ENCODE measurements around the gene CCNY.

CCNY gene

DNA sequence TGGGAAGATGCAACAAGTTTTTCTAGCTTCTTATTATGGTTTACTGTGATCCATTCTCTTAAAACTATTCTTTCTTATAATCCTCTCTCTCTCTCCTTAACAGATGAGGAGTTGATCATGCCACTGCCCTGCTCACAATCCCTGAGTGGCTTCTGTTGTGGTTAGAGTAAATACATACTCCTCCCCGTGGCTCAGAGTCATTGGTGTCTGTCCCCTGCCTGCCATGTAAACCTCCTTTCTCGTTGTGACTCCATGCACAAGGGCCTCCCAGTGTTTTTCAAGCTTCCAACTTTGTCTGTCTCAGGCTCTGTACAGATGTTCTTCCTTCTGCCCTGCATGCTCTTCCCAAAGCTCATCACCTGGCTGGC is 20.4 kb downstream of the CCNY start:
- DNase-seq, result peak; percentile 57

DNA sequence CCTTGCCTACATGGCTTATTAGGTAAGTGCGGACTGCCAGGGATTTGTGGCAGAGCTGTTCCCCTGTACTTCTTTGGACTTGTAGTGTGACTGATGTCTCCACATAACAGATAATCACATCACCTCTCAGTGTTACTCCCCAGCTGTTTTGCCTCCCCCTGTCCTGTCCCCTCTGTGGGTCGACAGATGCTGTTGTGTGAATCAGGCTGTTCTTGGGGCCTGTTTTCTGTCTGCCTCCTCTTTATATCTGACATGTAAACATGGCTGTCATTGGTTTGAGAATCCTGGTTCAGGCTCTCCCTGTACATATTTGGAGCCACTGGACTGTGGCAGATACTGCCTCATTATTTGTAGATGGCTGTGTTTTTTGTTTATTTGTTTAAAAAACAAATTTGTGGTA is 22.7 kb downstream of the CCNY start:
- DNase-seq, result no peak

DNA sequence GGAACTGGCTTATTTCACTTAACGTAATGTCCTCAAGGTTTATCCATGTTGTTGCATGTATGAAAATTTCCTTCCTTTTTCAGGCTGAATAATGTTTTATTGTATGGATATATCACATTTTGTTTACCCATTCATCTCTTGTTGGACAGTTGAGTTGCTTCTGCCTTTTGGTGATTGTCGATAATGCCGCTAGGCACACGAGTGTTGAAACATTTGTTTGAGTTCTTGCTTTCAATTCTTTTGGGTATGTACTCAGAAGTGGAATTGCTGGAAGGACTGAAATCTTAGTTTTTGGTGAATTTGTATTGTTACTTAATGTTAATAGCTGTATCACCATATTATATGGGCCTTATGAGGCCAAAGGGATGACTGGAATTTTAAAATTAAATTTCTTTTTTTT is 23.6 kb downstream of the CCNY start:
- DNase-seq, result no peak

DNA sequence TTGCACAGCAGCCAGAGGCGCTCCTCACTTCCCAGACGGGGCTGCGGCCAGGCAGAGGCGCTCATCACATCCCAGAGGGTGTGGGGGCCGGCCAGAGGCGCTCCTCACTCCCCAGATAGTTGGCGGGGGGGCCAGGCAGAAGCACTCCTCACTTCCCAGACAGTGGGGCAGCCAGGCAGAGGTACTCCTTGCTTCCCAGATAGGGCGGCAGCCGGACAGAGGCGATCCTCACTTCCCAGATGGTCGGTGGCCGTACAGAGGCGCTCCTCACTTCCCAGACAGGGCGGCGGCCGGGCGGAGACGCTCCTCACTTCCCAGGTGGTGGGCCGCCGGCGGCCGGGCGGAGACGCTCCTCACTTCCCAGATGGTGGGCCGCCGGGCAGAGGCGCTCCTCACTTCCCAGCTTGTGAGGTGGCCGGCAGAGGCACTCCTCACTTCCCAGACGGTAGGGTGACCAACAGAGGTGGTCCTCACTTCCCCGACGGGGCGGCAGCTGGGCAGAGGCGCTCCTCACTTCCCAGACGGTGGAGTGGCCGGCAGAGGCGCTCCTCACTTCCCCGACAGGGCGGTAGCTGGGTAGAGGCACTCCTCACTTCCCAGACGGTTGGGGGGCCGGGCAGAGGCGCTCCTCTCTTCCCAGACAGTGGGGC is 26.5 kb downstream of the CCNY start:
- DNase-seq, result no peak

DNA sequence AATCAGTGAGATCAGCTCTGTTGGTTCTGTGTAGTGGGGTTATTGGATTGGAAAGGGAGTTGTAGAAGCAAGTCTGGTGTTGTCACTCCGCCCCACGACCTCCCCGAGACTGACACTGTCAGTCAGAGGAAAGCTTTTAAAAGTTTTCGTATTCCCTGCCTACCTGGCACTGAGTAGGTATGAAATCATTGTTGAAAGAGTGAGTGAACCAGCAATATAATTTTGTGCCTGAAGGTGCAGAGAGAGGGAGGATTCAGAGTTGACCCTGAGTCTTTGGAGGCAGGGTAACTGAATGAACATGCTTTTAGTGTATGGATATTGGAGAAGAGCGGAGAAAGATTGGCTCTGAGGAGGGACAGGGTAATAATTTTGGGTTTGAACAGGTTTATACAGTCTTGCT is 27.3 kb downstream of the CCNY start:
- DNase-seq, result no peak

DNA sequence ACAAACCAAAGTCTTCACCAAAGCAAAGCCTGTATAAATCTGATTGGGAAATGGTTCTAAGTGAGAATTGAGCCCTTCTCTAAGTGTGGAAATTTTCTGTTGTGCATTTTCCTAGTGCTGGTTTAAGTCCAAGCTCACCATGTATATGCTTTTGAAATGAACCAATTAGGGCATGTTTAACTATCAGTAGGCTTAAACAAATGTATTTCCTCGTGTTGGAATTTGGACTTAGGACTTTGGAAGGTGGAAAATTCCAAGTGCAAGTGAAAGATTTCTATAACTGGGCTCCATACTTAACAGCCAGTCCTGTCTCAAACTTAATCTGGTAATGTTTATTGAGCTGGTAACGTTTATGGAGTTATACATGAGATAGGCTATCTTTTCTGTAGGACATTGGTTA is 28.5 kb downstream of the CCNY start:
- DNase-seq, result no peak

DNA sequence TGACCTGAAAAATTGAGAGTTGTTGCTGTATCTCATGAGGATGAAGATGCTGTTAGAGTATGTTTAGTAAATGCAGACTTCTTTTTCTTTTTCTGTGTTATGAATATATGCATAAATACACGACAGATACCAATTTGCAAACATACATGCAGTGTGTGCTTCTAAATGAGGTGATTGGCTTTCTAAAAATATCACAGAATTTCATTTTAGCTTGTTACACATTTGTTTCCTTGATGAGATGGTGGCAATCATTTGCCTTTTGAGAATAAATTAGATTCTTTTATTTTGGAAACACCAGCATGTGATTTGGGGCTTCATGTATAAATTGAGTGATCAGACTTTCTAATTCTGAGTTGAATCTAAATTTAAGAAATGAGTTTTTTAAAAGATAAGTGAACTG is 29.7 kb downstream of the CCNY start:
- DNase-seq, result no peak

DNA sequence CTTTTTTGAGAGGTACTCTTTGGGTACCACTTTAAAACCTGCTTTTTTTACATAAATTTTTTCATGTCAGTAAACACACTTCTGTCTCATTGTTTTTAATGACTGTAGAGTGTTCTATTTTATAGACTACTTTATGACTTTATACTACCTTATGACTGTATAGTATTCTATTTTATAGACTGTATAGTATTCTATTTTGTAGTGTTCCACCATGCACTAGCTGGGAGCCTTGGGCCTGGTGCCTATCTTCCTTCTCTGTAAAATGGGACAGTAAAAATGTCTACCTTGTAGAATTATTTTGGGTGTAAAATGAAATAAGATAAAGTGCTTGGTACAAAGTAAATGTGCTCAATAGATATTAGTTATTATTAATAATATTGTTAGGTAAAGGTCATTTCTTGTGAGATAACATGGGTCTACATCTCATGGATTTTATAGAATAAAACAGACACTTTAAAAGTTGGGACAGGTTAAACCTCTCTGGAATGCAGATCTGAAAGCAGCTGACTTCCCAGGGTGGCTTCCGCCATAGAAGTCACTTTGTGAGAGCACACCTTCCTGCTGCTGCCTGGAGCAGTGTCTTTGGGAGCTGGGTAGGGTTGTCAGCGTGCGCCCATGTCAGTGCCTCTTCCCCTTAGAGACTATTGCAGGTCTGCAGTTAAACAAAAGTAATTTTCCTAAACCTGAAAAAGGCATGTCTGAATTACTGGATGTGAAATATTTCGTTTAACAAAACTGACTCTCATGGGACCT is 31.0 kb downstream of the CCNY start:
- DNase-seq, result no peak

DNA sequence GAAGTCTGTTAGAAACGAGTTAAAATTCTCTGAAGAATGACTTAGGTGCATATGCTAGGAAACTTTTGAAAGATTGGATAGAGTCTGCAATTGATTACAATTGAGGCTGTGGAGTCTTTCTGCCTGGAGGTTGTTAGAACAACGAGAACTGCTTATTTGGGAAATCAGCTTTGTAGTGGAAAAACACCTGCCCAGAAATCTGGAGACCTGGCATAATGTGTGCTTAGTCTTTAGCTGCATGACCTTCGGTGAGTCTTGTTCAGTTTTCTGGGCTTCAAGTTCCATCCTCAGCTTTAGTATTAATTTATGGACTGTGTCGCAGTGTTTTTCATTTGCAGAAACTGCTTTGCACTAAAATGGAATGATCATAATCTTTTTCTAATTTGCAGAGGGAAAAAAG is 31.7 kb downstream of the CCNY start:
- no peak for DNase-seq

DNA sequence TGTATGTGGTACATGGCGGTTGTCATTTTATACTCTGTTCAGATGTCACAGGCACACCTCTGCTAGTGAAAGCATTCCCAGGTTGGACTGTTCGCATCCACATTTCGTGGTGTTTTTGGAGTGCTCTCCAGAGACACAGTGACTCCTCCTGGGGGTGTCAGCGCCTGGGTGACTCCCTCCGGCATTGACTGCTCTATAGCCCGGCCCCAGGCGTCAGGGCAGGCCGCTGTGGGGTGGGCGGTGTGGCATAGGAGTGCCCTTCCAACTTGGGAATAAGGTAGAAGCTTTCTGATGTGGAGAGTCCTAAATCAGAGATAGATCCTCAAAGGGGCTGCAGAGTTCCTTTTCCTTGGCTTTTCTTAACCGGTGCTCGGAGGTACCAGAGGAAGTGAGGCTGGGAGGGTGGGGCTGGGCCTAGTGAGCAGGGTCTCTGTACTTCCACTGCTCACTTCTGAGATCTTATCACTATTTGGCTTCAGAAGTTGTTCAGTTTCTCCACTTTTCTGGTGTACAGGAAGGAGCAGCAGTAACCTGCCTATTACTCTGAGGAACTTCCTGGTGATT is 32.3 kb downstream of the CCNY start:
- DNase-seq, result no peak

DNA sequence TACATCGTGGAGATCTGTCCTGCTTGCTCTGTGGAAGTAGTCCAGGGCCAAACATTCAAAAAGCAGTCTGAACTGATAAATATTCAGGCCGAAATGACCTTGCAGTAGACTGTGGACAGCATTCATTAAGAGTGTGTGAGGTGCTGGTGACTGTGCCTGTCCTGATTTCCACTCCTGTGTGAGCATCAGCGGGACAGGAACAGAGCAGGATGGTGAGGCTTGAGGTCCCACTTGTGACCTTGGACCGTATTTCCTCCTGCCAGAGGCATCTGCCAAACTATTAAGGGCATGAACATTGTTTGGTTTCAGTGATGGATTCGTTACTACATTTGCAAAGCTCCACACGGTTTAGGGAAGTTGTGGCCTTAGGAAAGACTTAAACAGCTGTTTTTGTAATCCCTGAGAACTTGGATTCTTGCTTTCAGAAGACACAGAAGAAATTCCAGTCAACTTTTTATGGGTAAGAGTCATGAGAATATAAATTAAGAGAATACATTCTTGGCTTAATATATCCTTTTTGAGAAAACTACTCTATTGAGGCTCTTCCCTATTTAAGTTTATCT is 32.8 kb downstream of the CCNY start:
- DNase-seq, result no peak

DNA sequence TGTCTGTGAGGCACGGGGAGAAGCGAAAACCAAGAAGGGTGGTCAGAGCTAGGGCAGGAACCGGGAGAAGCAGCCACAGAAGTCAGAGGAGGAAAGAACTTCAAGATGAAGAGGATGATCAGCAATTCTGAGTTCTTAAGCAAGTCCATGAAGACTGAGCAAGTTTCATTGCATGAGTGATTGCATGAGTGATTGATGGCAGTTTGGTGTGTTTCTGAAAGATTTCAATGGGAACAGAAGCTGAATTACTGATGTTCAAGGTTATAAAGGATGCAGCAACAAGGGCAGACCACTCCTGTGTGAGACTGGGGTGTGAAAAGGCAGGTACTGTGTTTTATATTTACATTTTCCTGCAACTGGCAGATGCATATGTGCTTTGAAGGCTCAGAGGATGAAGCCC is 35.4 kb downstream of the CCNY start:
- no peak for DNase-seq

DNA sequence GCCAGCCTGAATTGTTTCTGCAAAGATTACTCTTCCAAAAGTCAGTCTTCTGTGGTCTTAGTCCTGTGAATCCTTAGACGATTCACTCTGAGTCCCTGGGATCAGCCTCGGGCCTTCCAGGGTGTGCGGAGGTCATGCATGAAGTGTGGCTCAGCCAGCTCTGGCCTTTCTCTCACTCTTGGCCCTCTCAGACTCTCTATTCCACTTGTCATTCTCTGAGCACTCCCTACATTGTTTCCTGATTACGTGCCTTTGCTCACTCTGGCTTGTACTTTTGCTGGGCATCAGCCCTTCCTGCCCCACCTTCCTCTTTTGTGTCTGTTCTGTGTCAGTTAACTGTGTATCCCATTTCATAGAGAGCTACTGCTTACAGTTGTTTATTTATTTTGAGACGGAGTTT is 36.0 kb downstream of the CCNY start:
- no peak for DNase-seq

DNA sequence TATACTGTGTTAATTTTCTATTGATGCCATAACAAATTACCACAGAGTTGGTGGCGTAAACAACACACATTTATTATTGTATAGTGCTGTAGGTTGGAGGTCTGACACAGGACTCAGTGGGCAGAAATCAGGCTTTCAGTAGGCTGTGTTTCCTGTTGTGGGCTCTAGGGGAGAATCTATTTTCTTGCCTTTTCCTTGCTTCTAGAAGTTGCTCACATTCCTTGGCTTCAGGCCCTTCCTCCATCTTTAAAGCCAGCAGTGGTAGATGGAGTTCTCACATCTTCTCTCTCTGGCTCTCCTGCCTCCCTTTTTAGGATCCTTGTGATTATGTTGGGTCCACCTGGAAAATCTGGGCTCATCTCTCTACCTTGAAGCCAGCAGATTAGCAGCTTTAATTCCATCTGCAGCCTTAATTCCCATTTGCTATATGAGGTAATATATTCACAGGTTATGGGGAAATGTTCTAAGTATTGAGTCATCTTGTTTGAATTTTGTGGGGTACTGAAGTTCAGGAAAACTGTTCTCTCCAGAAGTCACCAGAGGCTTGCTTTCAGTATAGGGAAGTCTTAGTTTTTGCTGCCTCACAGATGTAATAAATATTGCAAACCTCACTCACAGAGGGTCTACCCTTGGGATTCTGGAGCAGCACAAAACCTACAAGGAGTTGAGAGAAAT is 38.9 kb downstream of the CCNY start:
- no peak for DNase-seq

DNA sequence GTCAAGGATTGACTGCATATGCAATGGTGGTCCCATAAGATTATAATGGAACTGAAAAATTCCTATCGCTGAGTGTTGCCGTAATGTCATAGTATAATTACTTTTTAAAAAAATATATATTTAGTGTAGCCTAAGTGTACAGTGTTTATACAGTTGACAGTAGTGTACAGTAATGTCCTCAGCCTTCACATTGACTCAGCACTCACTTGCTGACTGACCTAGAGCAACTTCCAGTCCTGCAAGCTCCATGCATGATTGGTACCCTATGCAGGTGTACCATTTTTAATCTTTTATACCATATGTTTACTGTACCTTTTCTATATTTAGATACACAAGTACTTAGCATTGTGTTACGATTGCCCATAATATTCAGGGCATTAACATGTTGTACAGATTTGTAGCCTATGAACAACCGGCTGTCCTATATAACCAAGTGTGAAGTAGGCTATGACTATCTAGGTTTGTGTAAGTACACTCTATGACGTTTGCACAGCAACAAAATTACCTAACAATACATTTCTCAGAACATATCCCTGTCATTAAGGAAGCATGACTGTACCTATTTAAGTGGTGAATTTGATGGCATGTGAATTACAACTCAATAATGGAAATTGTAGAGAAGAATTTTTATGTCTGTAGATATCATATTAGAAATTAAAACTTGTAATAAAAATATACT is 40.9 kb downstream of the CCNY start:
- DNase-seq, result no peak

DNA sequence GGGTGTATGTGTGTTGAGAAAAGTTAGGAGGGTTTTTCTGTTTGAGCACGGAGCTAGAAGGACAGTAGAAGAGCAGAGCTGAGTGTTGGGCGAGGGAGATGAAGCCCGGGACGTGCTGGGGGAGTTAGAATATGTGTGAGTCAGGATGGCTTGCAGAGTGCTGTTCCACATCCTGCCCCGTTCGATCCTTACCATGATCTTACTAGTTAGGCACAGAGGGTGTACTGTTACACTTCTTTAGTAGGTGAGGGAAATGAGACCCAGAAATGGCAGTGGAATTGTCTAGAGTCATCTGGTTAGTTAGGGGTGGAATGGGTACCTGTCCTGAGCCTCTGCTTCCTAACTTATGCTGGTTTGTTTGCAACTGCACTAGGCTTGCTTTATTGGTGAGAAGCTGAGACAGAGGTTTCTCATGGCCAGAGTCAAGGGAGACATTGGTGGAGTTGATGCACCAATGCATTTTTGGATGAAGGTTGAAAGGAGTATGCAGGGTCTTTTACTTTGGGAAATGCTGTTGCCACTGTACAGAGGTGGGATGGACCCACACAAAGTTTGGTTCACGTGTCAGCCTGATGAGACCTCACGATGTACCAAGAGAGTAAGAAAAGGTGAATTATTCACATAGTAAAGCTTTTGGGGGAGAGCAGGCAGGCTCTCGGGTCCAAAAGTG is 42.4 kb downstream of the CCNY start:
- DNase-seq, result peak; percentile 24

DNA sequence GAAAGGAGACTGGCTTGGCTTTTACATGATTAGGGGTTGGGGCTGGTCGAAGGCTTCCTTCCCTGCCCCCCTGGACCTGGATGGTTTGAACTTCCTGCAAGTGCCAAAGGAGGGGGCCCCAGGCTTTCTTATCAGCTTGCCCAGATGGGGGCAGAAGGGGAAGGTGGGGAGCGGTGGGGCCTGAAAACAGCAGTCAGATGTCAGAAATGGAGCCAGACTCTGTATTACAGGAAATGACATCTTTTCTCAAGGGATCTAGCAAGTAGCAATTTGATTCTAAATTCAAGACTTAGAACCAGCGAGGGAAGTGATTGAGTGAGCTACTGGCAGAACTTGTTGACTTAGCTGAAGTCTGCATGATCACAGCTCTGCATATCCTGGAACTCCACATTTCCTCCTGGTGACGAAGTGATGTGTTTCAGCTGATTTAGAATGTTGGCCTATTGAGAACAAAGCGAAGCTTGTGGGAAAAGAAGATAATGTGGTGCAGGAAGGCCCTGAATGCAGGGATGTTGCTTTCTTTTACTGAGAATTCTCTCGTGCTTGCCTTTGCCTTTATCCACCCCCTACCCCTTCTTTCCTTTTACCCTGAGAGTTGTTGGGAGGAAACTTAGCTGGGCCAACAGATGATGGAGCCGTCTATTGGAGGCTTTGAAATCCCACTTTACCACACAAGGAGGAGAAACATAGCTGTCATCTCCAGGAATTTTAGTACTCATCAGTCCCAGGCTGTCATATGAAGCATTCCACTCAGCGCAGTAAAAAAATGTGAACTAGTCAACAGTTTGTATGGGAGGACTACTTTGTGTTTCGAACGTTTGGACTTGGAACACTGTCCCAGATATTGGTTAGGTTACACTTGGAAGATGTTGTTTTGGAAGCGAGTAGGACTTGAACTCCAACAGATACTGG is 43.2 kb downstream of the CCNY start:
- DNase-seq, result no peak

DNA sequence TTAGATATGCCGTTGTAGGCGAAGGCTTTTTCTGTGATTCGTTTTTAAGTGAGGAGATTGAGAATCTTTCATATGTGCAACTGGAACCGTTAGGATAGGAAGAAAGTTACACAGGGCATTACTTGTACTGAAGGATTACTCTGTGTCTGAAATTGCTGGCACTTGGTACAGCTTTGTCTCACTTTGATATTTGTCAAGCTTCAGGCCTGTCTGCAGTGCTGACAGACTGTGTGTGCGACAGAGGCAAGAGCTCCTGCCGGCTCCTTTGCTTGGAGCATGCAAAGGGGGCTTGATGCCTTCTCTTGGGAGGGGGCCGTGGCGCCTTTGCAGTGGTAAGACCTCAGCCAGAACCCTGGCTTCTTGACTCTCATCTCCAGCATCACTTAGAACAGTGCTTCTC is 45.8 kb downstream of the CCNY start:
- DNase-seq, result no peak

DNA sequence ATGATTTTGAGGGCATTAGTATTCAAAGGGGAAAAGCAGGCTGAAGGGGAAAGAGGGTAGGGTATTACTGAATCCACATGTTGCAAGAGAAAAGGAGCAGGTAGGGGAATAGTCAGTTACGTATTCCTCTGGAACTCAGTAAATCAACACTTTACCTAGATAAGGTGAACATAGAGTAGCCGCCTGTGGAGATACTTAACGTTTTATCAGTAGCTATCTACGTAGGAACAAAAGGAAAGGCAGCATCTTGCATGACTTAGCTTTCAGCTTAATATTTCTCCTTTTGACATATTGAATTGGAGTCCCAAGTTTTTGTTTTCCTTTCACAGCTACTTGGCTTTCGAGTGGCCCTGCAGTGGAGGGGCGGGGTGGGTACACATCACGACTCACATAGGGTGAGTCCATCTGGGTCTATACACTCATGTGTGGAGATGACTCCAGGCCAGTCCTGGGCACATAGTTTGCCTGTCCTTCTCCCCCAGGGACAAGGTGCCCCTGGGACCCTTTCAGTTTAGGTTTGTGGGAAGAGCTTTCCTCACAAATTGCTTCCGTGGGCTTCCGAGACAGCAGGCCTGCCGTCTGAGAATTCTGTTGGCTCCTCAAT is 48.1 kb downstream of the CCNY start:
- no peak for DNase-seq

DNA sequence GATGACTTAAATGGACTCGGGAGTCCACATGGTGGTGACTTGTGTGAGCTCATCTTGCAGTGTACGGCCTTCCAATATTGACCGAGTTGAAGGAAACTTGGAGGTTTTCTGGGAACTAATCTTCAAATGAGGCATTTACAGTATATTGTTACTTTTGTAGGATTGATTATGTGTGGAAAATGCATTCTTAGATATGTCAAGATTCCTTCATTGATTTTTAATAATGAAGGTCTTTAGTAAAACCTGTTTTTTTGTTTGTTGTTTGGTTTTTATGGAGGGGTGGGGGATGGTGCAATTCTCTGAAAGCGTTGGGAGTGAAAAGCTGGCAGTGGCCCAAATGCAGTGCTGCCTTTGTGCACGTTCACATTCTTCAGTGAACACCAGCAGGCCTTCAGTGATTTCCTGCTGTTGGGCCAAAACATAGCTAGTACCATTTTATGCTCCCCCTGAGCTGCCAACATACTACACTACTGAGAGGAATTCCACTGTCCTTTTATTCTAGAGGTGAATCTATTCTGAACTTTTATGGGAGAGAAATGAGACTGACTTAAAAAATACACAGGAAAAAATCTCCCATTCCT is 50.4 kb downstream of the CCNY start:
- no peak for DNase-seq

DNA sequence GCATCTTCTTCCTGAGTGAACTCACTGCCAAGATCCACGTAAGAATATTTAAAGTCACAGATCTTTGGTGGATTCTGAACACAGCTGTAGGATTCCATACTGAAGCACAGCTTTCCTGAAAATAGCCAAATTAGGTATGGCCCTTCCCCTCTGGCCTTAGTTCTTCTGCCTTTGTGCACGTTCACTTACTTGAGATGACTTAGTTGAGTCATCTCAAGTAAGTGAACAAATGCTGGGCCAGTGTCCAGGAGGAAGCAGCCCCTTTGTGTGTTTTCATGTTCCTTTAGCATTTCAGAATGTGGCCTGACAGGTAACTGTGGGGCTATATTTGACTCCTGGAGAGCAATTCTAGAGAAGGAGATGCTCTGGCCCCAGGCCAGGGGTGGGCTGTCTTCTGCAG is 51.5 kb downstream of the CCNY start:
- no peak for DNase-seq
